HEK293 (cell line): ENCODE measurements around the gene SLC8A3.
A peak's percentile ranks its signal among the peaks of the same experiment; 100 is the strongest.

ENCODE experiments used
- CTCF ChIA-PET: fragments of 350-600 bp; formaldehyde crosslinking; extraction: SDS; loops from one replicate; lab custom pipeline; 2021; ENCODE audit warnings: antibody characterized with exemption; lab: Yijun Ruan, JAX
- POLR2A ChIA-PET: fragments of 300-600 bp; formaldehyde crosslinking; extraction: SDS; loops from one replicate; lab custom pipeline; 2020; ENCODE audit warnings: antibody characterized with exemption, inconsistent platforms; lab: Yijun Ruan, JAX
- H3K27ac ChIP-seq: fragments of 200-500 bp; sonication (Bioruptor generic); 2 replicates; pipeline ENCODE4 v1.5.1; 2014; ENCODE audit warnings: low read depth, low read length, control low read depth, inconsistent platforms; ENCODE audit errors: extremely low read depth
- H3K36me3 ChIP-seq, 2 experiments: fragments of 200-500 bp in 1 of 2; sonication (Bioruptor generic) in 1 of 2; 1 replicate in 1 of 2; 2 replicates in 1 of 2; pipeline ENCODE4 v1.5.1; 2014 to 2017; ENCODE audit warnings: inconsistent platforms in 2 of 2, low read length in 2 of 2; ENCODE audit not compliant: control insufficient read depth in 2 of 2, insufficient read depth in 1 of 2
- H3K4me1 ChIP-seq: fragments of 200-500 bp; sonication (Bioruptor generic); 2 replicates; pipeline ENCODE4 v1.5.1; 2014; ENCODE audit warnings: mild to moderate bottlenecking, low read length, inconsistent platforms; ENCODE audit not compliant: control insufficient read depth, insufficient read depth
- H3K4me3 ChIP-seq: 2 replicates; pipeline ENCODE4 v1.5.1; 2011; ENCODE audit warnings: low read depth, mild to moderate bottlenecking, control low read depth, low read length, moderate library complexity
- H3K9me3 ChIP-seq: fragments of 200-500 bp; sonication (Bioruptor generic); 2 replicates; pipeline ENCODE4 v1.5.1; 2014; ENCODE audit warnings: low read depth, low read length, inconsistent platforms; ENCODE audit not compliant: control insufficient read depth, insufficient read depth
- HOXD13 ChIP-seq: sonication (generic); formaldehyde crosslinking; IDR thresholded peaks from 2 replicates; pipeline ENCODE4 v1.8.0; 2022; ENCODE audit warnings: missing genetic modification reagents, borderline replicate concordance
- KLF9 ChIP-seq: fragments of 450-650 bp; formaldehyde crosslinking; IDR thresholded peaks from 2 replicates; pipeline ENCODE4 v1.5.1; 2016; ENCODE audit warnings: missing biosample characterization, missing genetic modification characterization, low read depth
- ZBTB1 ChIP-seq: fragments of 450-650 bp; formaldehyde crosslinking; IDR thresholded peaks from 2 replicates; pipeline ENCODE4 v1.5.1; 2016; ENCODE audit warnings: missing biosample characterization, missing genetic modification characterization
- ZBTB48 ChIP-seq: fragments of 450-650 bp; formaldehyde crosslinking; IDR thresholded peaks from 2 replicates; pipeline ENCODE4 v1.5.1; 2016; ENCODE audit warnings: missing biosample characterization, missing genetic modification characterization
- ZEB2 ChIP-seq: fragments of 450-650 bp; formaldehyde crosslinking; IDR thresholded peaks from 2 replicates; pipeline ENCODE4 v1.5.1; 2016; ENCODE audit warnings: missing biosample characterization, missing genetic modification characterization
- ZFP41 ChIP-seq: fragments of 450-650 bp; formaldehyde crosslinking; IDR thresholded peaks from 2 replicates; pipeline ENCODE4 v1.5.1; 2016; ENCODE audit warnings: missing biosample characterization, missing genetic modification characterization, borderline replicate concordance
- ZIC2 ChIP-seq: fragments of 450-650 bp; formaldehyde crosslinking; IDR thresholded peaks from 2 replicates; pipeline ENCODE4 v1.5.1; 2016; ENCODE audit warnings: missing biosample characterization, missing genetic modification characterization
- ZNF10 ChIP-seq: fragments of 450-650 bp; formaldehyde crosslinking; IDR thresholded peaks from 2 replicates; pipeline ENCODE4 v1.5.1; 2017; ENCODE audit warnings: missing biosample characterization, missing genetic modification characterization
- ZNF114 ChIP-seq: fragments of 450-650 bp; formaldehyde crosslinking; IDR thresholded peaks from 2 replicates; pipeline ENCODE4 v1.5.0; 2017; ENCODE audit warnings: missing biosample characterization, missing genetic modification characterization
- ZNF138 ChIP-seq: fragments of 450-650 bp; formaldehyde crosslinking; IDR thresholded peaks from 2 replicates; pipeline ENCODE4 v1.5.1; 2016; ENCODE audit warnings: missing biosample characterization, missing genetic modification characterization, borderline replicate concordance
- ZNF16 ChIP-seq: fragments of 450-650 bp; formaldehyde crosslinking; IDR thresholded peaks from 2 replicates; pipeline ENCODE4 v1.5.1; 2016; ENCODE audit warnings: low read depth, missing biosample characterization, missing genetic modification characterization
- ZNF184 ChIP-seq: fragments of 450-650 bp; IDR thresholded peaks from 2 replicates; pipeline ENCODE4 v1.5.1; 2018; ENCODE audit warnings: missing biosample characterization, mild to moderate bottlenecking, missing genetic modification characterization
- ZNF202 ChIP-seq: fragments of 450-650 bp; formaldehyde crosslinking; IDR thresholded peaks from 2 replicates; pipeline ENCODE4 v1.5.1; 2016; ENCODE audit warnings: missing biosample characterization, missing genetic modification characterization, borderline replicate concordance
- ZNF223 ChIP-seq: fragments of 450-650 bp; formaldehyde crosslinking; IDR thresholded peaks from 2 replicates; pipeline ENCODE4 v1.5.1; 2016; ENCODE audit warnings: missing biosample characterization, missing genetic modification characterization
- ZNF660 ChIP-seq: fragments of 450-650 bp; IDR thresholded peaks from 2 replicates; pipeline ENCODE4 v1.5.1; 2018; ENCODE audit warnings: missing biosample characterization, mild to moderate bottlenecking, missing genetic modification characterization
- ZXDB ChIP-seq: fragments of 450-650 bp; formaldehyde crosslinking; IDR thresholded peaks from 2 replicates; pipeline ENCODE4 v1.5.1; 2016; ENCODE audit warnings: missing biosample characterization, missing genetic modification characterization
- TF ChIP-seq, protein P1 (sequence below): fragments of 450-650 bp; formaldehyde crosslinking; IDR thresholded peaks from 2 replicates; pipeline ENCODE4 v1.5.1; 2016; ENCODE audit warnings: missing biosample characterization, missing genetic modification characterization
- TF ChIP-seq, protein P2 (sequence below): fragments of 450-650 bp; formaldehyde crosslinking; optimal IDR thresholded peaks from 2 replicates; pipeline ENCODE3; 2016; ENCODE audit warnings: missing biosample characterization, mild to moderate bottlenecking, missing genetic modification characterization
- TF ChIP-seq, protein P3 (sequence below): fragments of 450-650 bp; formaldehyde crosslinking; IDR thresholded peaks from 2 replicates; pipeline ENCODE4 v1.5.1; 2017; ENCODE audit warnings: missing biosample characterization, missing genetic modification characterization
- TF ChIP-seq, protein P4 (sequence below): fragments of 450-650 bp; formaldehyde crosslinking; IDR thresholded peaks from 2 replicates; pipeline ENCODE4 v1.5.1; 2016; ENCODE audit warnings: missing biosample characterization, missing genetic modification characterization
- TF ChIP-seq, protein P5 (sequence below): fragments of 450-650 bp; formaldehyde crosslinking; IDR thresholded peaks from 2 replicates; pipeline ENCODE4 v1.5.1; 2016; ENCODE audit warnings: missing biosample characterization, missing genetic modification characterization

Gene SLC8A3

DNA sequence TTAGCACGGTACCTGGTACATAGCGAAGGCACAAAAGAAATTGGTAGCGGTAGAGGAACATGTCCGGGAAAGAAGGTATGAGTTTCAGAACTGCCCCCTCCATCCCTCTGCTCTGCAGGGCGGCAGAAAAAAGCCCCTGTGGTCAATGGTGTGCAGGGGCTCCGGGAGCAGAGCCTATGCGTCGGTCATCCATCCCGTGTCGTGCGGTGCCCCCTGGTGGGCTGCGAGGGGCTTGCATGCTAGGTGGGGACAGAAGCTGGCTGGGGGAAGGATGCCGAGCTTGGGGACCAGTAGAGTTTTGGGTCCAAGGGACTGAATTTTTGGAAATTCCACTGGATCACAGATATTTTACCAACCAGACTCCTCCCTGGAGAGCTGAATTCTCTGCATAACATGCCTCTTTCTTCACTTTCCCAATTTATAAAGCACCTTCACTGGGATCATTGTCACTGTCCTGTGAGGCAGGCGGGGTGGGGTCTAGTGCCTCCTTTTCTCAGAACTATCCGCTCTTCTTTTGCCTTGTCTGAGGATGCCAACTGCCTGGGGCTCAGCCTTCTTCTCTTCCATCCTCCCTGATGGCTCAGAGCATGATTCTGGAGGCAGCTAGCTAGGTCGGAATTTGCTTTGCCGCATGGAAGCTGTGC is 160.8 kb downstream of the SLC8A3 start (continued):
- TF ChIP-seq ZBTB1 (no peak), ZXDB (tag by site-specific recombination) (peak; percentile 49; the same call in 1 of the 2 replicates), ZBTB48 (no peak)
- TF ChIP-seq, protein P1, sequence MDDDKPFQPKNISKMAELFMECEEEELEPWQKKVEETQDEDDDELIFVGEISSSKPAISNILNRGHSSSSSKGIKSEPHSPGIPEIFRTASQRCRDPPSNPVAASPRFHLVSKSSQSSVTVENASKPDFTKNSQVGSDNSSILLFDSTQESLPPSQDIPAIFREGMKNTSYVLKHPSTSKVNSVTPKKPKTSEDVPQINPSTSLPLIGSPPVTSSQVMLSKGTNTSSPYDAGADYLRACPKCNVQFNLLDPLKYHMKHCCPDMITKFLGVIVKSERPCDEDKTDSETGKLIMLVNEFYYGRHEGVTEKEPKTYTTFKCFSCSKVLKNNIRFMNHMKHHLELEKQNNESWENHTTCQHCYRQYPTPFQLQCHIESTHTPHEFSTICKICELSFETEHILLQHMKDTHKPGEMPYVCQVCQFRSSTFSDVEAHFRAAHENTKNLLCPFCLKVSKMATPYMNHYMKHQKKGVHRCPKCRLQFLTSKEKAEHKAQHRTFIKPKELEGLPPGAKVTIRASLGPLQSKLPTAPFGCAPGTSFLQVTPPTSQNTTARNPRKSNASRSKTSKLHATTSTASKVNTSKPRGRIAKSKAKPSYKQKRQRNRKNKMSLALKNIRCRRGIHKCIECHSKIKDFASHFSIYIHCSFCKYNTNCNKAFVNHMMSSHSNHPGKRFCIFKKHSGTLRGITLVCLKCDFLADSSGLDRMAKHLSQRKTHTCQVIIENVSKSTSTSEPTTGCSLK (tag by site-specific recombination), result no peak

DNA sequence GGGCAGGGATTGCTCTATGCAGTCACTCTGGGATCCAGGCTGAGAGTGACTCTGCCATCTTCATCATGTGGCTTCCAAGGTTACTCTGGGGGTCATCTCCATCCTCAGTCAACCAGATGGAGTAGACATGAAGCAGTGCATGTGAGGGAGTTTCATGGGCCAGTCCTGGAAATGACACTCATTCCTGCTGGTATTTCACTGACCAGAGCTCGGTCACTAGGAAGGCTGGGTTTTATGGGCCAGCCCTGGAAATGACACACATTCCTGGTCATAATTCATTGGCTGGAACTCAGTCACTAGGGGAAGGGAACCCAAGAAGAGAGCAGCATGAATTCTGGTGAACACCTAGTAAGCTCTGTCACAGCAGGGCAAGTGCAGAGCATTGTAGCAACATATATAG is 164.9 kb downstream of the SLC8A3 start:
- TF ChIP-seq ZIC2 (tag by site-specific recombination), result no peak
- TF ChIP-seq, protein P2, sequence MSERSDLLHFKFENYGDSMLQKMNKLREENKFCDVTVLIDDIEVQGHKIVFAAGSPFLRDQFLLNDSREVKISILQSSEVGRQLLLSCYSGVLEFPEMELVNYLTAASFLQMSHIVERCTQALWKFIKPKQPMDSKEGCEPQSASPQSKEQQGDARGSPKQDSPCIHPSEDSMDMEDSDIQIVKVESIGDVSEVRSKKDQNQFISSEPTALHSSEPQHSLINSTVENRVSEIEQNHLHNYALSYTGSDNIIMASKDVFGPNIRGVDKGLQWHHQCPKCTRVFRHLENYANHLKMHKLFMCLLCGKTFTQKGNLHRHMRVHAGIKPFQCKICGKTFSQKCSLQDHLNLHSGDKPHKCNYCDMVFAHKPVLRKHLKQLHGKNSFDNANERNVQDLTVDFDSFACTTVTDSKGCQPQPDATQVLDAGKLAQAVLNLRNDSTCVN (tag by site-specific recombination), result no peak
- no peak for TF ChIP-seq ZNF114 (tag by site-specific recombination)
- TF ChIP-seq ZNF184, result no peak
- TF ChIP-seq HOXD13 (CRISPR knock-in tag), result no peak
- TF ChIP-seq ZNF138 (tag by site-specific recombination), result no peak
- TF ChIP-seq, protein P3, sequence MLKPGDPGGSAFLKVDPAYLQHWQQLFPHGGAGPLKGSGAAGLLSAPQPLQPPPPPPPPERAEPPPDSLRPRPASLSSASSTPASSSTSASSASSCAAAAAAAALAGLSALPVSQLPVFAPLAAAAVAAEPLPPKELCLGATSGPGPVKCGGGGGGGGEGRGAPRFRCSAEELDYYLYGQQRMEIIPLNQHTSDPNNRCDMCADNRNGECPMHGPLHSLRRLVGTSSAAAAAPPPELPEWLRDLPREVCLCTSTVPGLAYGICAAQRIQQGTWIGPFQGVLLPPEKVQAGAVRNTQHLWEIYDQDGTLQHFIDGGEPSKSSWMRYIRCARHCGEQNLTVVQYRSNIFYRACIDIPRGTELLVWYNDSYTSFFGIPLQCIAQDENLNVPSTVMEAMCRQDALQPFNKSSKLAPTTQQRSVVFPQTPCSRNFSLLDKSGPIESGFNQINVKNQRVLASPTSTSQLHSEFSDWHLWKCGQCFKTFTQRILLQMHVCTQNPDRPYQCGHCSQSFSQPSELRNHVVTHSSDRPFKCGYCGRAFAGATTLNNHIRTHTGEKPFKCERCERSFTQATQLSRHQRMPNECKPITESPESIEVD (tag by site-specific recombination), result no peak
- TF ChIP-seq, protein P4, sequence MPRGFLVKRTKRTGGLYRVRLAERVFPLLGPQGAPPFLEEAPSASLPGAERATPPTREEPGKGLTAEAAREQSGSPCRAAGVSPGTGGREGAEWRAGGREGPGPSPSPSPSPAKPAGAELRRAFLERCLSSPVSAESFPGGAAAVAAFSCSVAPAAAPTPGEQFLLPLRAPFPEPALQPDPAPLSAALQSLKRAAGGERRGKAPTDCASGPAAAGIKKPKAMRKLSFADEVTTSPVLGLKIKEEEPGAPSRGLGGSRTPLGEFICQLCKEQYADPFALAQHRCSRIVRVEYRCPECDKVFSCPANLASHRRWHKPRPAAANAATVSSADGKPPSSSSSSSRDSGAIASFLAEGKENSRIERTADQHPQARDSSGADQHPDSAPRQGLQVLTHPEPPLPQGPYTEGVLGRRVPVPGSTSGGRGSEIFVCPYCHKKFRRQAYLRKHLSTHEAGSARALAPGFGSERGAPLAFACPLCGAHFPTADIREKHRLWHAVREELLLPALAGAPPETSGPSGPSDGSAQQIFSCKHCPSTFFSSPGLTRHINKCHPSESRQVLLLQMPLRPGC (tag by site-specific recombination), result no peak
- no peak for TF ChIP-seq KLF9 (tag by site-specific recombination)
- no peak for TF ChIP-seq ZEB2 (tag by site-specific recombination)
- TF ChIP-seq ZNF202 (tag by site-specific recombination), result no peak
- TF ChIP-seq ZNF10 (tag by site-specific recombination), result no peak
- TF ChIP-seq, protein P5, sequence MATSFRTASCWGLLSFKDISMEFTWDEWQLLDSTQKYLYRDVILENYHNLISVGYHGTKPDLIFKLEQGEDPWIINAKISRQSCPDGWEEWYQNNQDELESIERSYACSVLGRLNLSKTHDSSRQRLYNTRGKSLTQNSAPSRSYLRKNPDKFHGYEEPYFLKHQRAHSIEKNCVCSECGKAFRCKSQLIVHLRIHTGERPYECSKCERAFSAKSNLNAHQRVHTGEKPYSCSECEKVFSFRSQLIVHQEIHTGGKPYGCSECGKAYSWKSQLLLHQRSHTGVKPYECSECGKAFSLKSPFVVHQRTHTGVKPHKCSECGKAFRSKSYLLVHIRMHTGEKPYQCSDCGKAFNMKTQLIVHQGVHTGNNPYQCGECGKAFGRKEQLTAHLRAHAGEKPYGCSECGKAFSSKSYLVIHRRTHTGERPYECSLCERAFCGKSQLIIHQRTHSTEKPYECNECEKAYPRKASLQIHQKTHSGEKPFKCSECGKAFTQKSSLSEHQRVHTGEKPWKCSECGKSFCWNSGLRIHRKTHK (tag by site-specific recombination), result no peak
- no peak for TF ChIP-seq ZFP41 (tag by site-specific recombination)
- no peak for TF ChIP-seq ZNF223 (tag by site-specific recombination)
- TF ChIP-seq ZNF16 (tag by site-specific recombination), result no peak
- TF ChIP-seq ZNF660 (tag by site-specific recombination), result no peak
- H3K4me3 ChIP-seq, result no peak overlapping the region
- ChIA-PET POLR2A (interaction anchor here (1.3 kb wide), 1 partner anchor 145 kb away, joined by 5 read pairs; the partner anchor contains the start of gene SMOC1), CTCF (interaction anchor here (0.7 to 1.7 kb wide), 6 partner anchors 10 to 205 kb away, joined by 3 to 7 read pairs (median 5); partner anchors contain the start of gene SMOC1)
- no peak overlapping the region for H3K27ac ChIP-seq
- peaks cover 6 to 68% of the 10 kb centered on the region in 2 experiments; a peak in 1 of 3 replicates for H3K36me3 ChIP-seq
- no peaks in the 10 kb centered on the region for H3K9me3 ChIP-seq
- H3K4me1 ChIP-seq, result peaks cover 12% of the 10 kb centered on the region
